ENCODE data around the gene NISCH.

NISCH gene

DNA sequence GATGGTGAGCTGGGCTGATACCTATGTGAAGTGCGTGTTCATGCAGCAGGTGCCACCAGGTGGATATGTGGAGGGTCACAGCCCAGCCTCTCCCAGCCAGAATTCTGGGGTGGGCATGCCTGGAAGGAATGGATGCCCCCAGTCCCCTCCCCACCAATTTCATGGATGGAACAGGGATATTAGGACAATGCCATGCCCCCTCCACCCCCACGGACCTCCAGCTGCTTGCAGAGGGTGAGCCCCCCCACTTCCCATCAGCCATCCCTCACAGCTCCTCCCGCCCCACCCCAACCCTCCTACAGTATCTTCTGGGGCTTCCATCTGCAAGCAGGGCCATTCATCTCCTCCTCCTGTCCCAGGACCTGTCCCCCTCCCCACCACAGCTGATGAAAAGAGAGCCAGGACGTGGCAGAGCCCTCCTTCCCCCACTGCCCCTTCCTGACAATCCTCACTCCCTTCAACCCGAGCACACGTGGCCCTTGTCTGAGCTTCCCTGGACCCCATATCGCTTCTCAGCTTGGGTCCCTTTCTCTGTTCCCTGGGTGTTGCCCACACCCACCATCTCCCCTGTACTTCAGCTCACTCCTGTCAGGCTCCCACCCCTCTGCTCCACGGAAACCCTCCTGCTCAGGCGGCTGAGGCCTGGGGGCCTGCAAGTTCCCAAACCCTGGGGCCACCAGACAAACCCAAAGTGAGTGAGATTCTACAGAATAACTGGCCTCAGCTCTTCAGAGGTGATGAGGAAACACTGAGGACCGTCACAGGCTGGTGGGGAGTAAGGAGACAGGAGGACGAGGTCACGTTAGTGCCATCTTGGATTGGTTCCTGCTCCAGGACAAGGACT, 7.7 kb upstream of the NISCH start:
- no peak for DNase-seq (ENCODE audit: low spot score)

DNA sequence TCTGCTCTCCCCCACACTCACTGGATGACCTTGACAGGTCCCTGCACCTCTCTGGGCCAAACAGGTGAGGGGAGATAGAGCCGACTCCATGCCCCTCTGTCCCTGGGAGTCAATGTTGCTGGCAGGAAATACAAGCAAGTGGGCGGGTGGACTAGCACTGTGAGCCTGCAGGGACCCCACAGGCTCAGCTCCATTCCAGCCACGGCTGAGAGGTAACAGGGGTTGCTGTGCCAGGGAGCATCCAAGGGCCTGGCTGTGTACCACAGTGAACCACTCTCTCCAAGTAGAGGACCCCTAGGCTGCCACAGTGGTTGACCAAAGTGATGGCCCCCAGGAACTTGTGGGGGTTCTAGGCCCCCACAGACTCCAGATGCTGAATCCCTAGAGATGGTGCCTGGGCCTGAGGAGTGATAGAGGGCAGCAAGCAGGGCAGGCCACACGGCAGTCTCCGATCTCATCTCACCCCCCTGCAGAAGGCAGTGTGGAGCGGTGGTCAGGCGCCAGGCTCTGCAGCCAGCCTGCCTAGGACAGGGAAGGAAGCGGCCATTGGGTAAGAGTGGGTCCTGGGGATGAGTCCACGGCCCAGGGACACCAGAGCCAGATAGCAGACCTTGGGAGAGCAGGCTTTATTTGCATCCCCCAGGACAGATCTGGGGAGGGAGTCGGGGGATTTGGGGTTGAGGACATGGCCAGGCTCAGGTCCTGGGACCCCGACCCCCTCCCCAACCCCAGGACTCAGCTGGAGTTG, 4.7 kb upstream of the NISCH start:
- DNase-seq (ENCODE audit: low spot score), result no peak

DNA sequence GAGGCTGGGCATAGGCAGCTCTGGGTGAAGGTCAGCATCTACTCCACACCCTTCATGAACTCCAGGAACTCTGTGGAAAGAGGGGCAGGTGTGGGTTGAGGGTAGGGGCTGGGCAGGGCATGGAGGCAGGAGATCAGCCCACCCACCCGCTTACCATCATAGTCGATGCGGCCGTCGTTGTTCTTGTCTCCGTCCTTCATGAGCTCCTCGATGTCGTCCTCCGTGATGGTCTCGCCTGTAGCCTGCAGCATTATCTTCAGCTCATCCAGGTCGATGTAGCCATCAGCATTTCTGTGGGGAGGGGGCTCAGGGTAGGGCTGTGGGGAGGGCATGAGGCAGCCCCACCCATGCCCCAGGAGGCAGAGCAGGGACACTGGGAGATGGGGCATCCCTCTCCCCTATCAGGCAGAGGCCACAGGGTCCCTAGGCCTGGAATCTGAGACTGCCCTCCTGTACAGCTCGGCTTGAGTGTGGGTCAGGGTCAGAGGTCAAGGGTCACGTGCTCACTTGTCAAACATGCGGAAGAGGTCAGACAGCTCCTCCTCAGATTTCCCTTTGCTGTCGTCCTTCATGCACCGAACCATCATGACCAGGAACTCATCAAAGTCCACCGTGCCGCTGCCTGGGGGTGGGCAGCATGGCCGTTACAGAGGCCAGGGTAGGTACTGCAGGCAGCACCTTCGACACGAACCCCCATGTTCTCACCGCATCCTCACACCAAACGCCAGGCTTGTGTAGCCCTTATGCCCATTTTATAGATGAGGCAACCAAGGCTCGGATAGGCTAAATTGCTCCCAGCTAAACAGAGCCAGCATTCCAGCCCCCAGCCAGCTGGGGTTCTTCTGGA, 3.9 kb upstream of the NISCH start:
- no peak for DNase-seq (ENCODE audit: low spot score)

DNA sequence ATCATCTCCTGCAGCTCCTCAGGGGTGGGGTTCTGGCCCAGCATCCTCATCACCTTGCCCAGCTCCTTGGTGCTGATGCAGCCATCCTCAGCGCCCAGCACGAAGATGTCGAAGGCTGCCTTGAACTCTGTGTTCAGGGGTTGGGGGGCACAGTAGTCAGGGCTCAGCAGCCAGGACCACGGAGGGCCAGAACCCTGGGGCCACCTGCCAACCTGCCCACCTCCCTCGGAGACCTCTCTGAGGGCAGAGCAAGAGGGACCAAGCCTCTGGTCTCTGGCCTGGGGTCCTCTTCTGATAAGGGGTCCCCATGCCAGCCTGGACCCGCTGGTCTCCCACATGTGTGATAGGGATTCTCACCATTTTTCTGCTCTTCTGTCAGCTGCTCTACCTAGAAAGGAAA, 3.3 kb upstream of the NISCH start:
- no peak for DNase-seq (ENCODE audit: low spot score)

DNA sequence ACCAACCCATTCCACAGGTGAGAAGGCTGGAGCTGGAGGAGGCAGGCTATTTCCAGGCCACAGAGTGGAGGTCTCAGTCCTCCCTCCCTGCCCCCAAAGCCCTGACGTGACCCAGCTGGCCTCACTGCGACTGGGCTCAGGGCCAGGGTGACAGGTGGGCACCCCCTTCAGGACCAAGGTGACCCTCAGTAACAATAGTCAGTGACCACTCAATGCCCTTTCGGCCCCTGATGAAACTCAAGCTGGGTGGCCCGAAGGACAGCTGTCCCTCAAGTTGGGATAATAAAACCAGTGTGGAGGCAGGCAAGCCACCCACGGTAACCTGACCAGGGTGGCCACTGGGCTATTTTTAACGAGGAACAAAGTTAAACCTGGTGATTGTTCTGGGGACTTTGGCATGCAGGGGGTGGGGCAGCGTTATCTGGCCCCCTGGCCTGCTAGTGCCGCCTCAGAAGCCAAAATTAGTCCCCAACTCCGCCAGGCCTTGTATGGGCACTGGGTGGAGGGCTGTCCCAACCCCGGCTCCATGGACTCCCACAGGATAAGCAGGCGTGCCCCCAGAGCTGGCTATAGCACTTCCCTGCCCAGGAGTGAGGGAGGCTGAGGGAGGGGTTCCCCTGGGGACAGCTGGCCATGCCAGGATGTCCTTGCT, 2.7 kb upstream of the NISCH start:
- DNase-seq (ENCODE audit: low spot score), result no peak

DNA sequence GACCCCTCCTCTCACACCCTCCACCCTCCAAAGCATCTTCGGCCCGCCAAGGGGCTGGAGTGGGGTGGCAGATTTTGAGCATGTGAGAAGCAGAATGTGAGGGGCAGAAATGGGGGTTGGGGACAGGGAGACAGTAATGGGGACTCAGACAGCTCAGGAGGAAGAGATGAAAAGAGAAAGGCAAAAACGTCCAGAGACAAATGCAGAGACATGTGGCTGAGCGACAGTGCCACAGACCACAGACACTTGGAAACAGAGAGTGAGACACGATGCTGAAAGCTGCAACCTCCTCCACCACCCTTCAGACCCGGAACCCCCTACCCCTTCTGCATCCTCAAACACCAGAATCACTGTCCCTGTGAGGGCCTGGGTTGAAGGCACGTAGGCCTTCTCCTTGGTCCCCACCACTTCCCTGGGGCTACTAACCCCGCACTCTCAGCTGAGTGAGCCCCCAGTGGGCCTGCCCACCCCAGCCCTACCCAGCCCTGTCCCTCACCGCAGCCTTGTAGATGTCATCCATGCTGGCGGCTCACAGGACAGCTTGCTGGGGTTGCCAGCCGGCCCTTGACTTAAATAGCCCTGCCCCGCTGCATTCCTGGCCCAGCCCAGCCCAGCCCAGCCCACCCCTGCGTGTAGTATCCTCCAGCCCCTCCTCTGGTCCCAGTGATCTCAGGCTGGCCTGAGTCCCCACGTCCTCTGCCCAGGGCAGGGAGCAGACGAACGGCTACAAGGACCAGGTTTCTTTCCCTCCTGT, 1.7 kb upstream of the NISCH start, which contains the start of gene TNNC1:
Gene TNNC1 (minus strand): TSS at position 546 of the 754 bp plus-strand sequence. CDS start 26 bp downstream, at position 520.
- DNase-seq (ENCODE audit: low spot score), result peak; percentile 45

DNA sequence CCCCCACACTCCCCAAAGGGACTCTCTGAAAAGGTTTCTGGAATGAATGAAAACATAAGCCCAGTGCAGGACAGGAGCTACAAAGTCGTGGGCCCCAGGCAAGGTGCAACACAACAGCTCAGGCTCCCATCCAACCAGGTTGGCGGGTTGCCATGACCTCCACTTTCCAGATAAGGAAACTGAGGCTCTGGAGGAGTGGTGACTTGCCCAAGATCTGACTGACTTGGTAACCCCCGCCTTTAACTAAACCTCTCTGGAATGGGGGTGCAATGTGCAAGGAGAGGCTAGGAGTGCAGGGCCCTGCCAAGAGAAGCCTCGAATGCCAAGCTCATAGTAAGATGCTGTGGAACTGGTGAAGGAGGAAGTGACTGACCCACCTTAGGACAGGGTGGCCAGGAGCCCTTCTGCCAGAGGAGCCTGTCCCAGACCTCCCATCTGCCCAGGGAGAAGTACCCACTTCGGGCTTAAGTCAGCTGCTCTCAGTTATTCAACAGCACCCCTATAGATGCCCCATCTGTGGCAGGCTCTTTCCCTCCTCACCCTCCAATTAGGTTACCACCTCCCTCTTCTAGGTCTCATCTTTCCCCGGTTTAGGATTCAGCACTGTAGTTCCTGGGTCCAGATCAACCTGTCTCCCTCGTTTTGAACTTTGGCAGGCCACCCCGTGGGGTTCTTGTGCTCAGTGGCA, 1.0 kb upstream of the NISCH start:
- DNase-seq (ENCODE audit: low spot score), result peak; percentile 47

DNA sequence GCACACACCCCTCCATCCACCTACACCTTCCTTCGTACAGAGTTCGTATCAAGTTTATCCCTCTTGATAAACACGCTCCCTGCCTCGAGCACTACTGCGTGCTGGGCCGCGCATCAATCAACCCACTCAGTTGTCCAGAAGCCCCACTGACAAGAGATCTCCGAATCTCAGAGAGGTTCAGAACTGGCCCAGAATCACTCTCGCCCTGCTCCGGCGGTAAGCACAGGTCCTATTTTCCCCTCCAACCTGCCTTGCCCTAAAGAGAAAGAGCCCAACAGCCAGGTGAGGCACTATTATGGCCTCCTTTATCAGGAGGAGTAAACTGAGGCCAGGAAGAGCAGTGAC, 494 bp upstream of the NISCH start:
- DNase-seq (ENCODE audit: low spot score), result no peak

DNA sequence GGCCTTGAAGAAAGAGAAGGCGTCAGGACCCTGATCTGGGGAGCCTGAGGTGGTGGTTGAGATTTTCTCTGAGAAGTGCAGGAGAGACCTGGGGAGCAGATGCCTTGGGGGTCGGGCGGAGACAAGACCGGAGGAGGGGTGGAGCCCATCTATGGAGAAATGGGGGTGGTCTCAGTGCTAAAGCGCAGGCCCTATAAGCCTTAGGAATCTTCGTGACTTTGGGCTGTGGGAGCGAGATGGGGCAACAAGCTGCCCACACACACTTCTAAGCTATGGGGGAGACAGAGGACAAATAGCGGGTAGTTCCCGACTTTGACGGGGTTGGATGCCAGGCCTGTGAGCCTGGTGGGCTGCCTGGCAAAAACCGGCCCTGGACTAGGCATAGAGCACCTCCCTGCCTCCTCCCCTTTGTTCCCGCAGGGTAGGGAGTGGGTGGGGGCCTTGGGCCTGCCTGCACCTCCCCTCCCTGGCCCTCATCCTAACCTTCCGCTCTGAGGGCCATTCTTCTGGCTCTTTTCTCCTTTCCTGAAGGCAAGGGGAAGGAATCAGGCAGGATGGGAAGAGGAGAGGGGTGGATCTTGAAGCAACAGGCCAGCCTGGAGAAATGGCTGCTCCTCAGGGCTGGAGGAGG, 880 bp downstream of the NISCH start:
- peak; percentile 43 for DNase-seq (ENCODE audit: low spot score)

DNA sequence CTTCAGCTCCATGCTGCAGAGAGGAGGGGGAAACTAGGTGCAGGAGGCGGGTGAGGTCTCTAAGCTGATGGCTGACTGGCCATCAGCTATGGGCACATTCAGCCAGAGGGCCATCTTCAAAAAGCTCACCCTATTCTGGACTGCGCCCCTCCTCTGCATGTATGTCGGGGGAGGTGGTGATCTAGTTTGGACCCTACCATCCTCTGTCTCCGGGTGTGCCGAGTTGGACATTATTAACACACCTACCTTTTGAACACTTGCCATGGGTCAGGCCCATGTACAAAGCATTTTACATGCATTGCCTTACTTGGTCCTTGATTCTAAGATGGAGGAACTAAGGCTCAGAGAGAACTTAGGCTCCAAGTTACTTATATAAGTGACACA, 1.4 kb downstream of the NISCH start:
- DNase-seq (ENCODE audit: low spot score), result peak; percentile 52

DNA sequence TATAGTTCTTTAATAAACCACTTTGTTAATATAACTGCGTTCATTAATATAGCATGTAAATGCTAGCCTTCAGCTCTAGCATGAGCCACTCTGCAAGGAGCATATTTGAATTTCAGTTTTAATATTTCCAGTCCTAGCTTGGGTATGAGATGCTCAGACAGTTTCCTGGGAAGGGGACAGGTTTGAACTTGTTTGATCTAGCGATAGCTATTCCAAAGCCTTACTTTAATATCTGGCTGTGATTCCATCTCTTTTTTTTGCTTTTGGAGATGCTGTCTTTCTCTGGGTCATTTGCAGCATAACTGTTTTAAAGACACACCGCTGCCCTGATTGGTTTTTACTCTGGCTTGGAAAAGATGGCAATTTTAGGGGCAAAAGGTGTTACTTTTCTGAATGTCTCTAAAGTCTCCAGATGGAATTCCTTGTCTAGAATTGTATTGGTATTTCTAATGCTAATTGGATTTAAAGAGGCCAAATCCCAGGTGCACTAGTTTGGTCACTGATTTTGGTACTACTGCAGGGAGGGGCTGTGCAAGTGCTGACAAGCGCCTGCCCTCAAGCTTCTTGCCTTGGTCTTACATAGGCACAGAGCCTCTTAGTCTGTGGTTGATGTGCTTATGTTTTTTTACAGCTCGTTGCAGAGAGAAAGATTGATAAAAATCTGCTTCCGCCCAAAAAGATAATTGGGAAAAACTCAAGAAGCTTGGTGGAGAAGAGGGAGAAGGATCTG, 2.8 kb downstream of the NISCH start:
- DNase-seq (ENCODE audit: low spot score), result no peak

DNA sequence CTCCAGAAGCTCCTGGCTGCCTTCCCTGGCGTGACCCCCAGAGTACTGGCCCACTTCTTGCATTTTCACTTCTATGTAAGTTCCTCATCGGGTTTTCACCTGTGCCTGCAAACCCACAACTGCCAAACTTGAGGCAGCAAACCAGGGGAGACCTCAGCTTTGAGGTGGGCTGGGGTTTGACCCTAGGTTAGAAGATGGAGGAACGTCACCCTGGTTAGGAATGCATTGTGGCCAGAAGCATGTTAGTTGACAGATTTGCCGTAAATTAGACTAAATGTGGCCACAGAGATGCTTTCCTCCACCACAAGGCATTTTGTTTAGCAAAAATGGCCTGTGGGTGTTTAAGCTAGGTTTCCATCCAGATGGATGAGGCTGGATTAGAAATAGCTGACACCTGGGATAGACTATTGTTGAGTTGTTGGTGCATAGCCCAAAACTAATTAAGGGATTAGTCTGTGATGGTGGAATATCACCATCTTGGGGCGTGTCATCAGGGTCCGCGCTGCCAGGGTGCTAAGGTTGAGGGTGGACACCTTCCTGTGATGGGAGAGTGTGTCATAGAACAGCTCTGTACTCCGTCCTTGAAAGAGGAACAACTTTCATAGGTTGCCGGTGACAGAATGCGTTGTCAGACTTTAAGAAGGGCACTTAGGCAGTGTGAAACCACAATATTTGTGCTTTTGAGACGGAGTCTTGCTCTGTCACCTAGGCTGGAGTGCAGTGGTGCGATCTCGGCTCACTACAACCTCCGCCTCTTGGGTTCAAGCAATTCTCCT, 3.6 kb downstream of the NISCH start:
- DNase-seq (ENCODE audit: low spot score), result no peak

DNA sequence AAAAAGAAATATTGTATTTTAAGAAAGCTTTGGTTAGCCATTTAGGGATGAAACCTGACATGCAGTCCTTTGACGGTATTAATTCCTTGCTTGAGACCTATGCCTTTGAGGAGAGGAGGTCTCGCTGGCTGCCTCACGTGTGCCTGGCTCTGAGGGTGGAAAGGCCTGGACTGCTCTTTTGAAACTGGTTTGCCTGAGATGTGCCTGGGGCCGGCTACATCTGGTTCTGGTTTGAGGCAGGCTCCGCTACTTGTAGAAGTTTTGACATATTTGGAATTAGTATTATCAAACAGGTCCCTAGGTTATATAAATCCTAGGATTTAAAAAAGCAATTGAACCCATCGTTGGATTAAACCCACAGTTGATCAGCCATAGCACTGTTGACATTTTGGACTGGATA, 6.5 kb downstream of the NISCH start:
- no peak for DNase-seq (ENCODE audit: low spot score)

DNA sequence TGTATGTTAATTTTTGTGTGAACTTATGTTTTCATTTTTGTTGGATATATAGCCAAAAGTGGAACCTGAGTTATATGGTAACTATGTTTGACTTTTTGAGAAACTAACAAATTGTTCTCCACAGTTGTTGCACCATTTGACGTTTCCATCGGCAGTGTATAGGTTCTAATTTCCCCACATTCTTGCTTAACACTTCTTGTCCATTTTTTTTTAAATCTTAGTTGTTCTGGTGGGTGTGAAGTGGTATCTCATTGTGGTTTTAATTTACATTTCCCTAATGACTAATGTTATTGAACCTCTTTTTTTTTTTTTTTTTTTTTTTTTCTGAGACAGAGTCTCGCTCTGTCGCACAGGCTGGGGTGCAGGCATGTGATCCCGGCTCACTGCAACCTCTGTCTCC, 8.0 kb downstream of the NISCH start:
- no peak for DNase-seq (ENCODE audit: low spot score)

DNA sequence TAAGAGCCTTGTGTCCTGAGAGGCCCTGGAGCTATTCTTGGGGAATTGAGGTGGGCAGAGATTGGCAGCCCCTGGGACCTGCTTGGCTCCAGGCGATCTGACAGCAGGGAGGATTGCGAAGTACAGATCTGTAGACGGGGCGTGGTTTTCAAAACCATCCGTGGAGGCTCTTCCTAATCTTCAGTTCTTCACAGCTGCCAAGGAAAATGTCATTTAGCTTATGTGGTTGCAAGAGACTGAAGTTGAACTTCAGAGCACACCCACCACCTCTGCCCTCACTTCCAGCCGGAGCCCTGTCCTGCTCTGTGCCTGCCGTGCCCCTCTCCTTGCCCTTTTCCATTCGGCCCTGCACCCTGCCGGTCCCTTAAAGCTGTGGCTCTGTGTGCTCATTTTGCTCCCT, 12.9 kb downstream of the NISCH start:
- DNase-seq (ENCODE audit: low spot score), result peak; percentile 63

DNA sequence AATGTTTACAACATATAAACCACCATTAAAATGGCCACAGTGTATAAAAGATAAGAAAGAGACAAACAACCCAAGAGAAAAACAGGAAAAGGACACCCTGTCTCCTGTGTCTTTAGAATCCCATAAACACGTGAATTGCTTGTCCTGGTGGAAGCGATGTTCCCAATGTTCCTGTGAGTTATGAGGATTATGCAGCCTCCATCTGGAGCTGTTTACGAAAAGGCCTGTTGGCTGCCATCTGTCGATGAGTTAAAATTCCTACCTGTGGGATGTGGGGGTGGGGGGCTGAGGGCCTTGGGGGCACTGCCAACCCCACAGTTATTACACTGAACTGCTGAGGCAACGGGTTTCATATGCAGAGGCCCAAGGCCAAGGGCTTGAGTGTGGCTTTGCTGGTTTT, 13.6 kb downstream of the NISCH start:
- peak; percentile 98 for DNase-seq (ENCODE audit: low spot score)

DNA sequence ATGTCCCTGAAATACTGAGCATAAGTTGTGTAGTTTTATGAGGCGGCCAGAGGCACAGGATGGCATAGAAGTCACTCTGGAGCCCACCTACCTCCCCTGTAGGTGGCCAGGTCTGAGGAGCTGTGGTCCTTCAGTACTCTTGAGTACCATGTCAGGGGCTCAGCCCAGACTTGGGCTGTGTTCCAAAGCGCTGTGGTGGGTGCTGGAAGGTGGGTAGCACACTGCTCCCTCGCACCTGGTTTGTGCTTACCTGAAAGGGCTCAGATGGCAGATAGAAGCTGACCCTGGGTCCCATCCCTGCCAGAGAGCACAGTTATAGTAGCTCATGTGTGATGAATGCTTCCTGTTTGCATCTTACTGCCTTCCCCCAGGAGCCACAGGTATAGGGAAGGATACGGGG, 15.5 kb downstream of the NISCH start:
- DNase-seq (ENCODE audit: low spot score), result no peak

DNA sequence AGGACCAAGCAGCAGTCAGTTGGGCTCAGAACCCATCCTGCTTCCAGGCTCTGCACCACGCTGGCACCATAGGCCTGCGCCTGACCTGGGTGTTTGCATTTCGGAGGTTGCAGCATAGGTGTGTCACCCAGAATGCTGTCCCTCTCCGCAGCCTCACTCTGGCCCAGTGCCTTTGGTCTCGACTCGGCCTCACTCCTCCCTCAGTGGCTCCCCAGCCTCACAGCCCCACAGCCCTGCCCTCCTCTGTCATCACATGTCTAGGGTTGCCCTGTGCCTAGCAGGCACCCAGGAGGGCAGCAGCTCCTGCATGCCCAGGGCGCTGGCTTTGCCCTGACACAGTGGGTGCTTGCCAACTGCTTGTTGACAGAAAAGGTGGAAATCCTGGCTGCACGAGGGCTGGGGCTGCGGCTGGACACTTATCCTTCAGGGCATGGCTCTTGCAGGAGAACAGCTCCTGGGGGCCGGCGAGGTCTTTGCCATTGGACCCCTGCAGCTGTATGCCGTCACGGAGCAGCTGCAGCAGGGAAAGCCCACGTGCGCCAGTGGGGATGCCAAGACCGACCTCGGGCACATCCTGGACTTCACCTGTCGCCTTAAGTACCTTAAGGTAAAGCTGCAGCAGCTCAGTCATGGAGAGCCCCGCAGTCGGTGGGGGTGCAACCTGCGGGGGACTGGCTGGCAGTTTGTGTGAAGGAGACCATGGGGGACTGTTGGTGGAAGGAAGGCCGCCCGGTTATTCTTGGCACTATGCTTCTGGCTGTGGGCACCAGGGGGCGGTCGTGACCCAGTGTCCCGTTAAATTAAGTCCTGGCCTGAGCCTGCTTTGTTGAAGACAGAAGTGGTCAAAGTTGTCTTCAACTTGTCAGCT, 16.2 kb downstream of the NISCH start:
- DNase-seq (ENCODE audit: low spot score), result peak; percentile 76

Measured in cerebellar cortex (tissue), 1 donor.